Breast epithelium (tissue), 4 donors: ENCODE data around the gene SIL1. TPM values are rescaled to one million over a fixed set of nuclear protein-coding genes. Genes with fewer than 3 reads are reported as not detected.
A peak's percentile ranks its signal among the peaks of the same experiment; 100 is the strongest.
"Not testable (repeated sequence)": the region's sequence is repeated elsewhere in the genome, so short reads cannot be mapped to it uniquely, and the experiment has no call there.

Experiments used
- DNase-seq, 2 donors: peaks; one replicate each; pipeline ENCODE4 v3.0.0-alpha.2; 2019; ENCODE audit warnings: low spot score in 2 of 2
- H3K27ac ChIP-seq, 2 donors: fragments of 200-600 bp; sonication (generic) in 1 of 2; one replicate each; pipeline ENCODE4 v1.5.1; 2016 to 2019; ENCODE audit warnings: mild to moderate bottlenecking in 1 of 2
- H3K27me3 ChIP-seq, 2 donors: fragments of 200-600 bp; sonication (generic) in 1 of 2; one replicate each; pipeline versions ENCODE4 v1.5.1 to v1.6.0; 2017 to 2019; ENCODE audit warnings: control low read depth in 1 of 2, mild to moderate bottlenecking in 1 of 2
- H3K36me3 ChIP-seq: fragments of 200-600 bp; one replicate; pipeline ENCODE4 v1.5.1; 2019
- H3K4me1 ChIP-seq, 2 donors: fragments of 200-600 bp; sonication (generic); one replicate each; pipeline ENCODE4 v1.5.1; 2016 to 2019; ENCODE audit warnings: control low read depth in 1 of 2
- H3K4me3 ChIP-seq, 3 donors: fragments of 200-600 bp; sonication (generic); 1 replicate in 2 of 3; 2 replicates in 1 of 3; pipeline ENCODE4 v1.5.1; 2016 to 2019; ENCODE audit warnings: mild to moderate bottlenecking in 3 of 3, moderate library complexity in 2 of 3
- H3K9me3 ChIP-seq, 2 donors: fragments of 200-600 bp; sonication (generic) in 1 of 2; one replicate each; pipeline ENCODE4 v1.5.1; 2016 to 2019; ENCODE audit warnings: control low read depth in 1 of 2
- POLR2A ChIP-seq: fragments of 450-650 bp; IDR thresholded peaks from one replicate; pipeline ENCODE4 v1.6.1; 2016; ENCODE audit warnings: antibody characterized with exemption, mild to moderate bottlenecking, moderate library complexity
- POLR2AphosphoS5 ChIP-seq, 3 donors: sonication (generic); formaldehyde crosslinking; IDR thresholded peaks; one replicate each; pipeline ENCODE4 v1.6.1; 2017; ENCODE audit warnings: antibody characterized with exemption in 3 of 3
- intact Hi-C: fragments of 100-400 bp; cut with DNase I; formaldehyde crosslinking; loops from one replicate; pipeline ENCODE4 v1.15.1; 2023; ENCODE audit warnings: low total_unique reads
- total RNA-seq, 3 donors: library from RNA; depleted of rRNA; stranded (reverse); fragments of >200 nt; gene quantifications; one replicate each; pipeline ENCODE4 v1.1.0, GENCODE V29; 2016
- TF ChIP-seq, protein P1 (sequence below), 3 donors: fragments of 450-650 bp; IDR thresholded peaks; one replicate each; pipeline ENCODE4 v1.5.1; 2016 to 2017; ENCODE audit warnings: antibody characterized with exemption in 3 of 3, mild to moderate bottlenecking in 3 of 3, moderate library complexity in 3 of 3

The SIL1 gene
- total RNA-seq, 3 donors from 2014 or later, result 29.9 to 63.9 (median 48.2) TPM

DNA sequence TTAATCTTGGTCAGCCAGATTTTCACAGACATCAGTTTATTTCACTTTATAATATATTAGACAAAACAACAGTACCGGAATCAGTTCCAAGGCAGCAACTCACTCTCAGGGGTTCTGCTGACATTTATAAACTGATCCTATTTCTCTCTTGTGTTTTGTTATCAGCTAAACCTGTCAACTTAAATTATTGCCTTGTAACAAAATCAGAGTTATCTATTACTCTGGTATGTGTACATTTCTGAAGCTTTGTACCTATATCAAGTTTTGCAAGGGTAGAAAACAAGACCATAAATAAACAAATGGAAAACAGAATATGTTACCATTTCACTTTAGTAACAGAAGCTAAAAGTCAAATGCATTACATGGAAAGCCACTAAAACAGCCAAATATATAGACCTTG, 122.1 kb downstream of the SIL1 start:
- no peak for TF ChIP-seq POLR2A
- TF ChIP-seq, protein P1, sequence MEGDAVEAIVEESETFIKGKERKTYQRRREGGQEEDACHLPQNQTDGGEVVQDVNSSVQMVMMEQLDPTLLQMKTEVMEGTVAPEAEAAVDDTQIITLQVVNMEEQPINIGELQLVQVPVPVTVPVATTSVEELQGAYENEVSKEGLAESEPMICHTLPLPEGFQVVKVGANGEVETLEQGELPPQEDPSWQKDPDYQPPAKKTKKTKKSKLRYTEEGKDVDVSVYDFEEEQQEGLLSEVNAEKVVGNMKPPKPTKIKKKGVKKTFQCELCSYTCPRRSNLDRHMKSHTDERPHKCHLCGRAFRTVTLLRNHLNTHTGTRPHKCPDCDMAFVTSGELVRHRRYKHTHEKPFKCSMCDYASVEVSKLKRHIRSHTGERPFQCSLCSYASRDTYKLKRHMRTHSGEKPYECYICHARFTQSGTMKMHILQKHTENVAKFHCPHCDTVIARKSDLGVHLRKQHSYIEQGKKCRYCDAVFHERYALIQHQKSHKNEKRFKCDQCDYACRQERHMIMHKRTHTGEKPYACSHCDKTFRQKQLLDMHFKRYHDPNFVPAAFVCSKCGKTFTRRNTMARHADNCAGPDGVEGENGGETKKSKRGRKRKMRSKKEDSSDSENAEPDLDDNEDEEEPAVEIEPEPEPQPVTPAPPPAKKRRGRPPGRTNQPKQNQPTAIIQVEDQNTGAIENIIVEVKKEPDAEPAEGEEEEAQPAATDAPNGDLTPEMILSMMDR (IDR thresholded peaks at IDR 0.05), result no peak
- TF ChIP-seq POLR2AphosphoS5 (IDR thresholded peaks at IDR 0.05), result no peak
- Histone ChIP-seq H3K27me3 (no peaks in the 10 kb centered on the region), H3K9me3 (no peaks in the 10 kb centered on the region), H3K36me3 (no peaks in the 10 kb centered on the region), H3K4me3 (no peak overlapping the region), H3K4me1 (no peaks in the 10 kb centered on the region), H3K27ac (peak overlapping the region in 1 of 2 donors; percentile 40)
- intact Hi-C loops, result no loop called here
- no peak for DNase-seq

DNA sequence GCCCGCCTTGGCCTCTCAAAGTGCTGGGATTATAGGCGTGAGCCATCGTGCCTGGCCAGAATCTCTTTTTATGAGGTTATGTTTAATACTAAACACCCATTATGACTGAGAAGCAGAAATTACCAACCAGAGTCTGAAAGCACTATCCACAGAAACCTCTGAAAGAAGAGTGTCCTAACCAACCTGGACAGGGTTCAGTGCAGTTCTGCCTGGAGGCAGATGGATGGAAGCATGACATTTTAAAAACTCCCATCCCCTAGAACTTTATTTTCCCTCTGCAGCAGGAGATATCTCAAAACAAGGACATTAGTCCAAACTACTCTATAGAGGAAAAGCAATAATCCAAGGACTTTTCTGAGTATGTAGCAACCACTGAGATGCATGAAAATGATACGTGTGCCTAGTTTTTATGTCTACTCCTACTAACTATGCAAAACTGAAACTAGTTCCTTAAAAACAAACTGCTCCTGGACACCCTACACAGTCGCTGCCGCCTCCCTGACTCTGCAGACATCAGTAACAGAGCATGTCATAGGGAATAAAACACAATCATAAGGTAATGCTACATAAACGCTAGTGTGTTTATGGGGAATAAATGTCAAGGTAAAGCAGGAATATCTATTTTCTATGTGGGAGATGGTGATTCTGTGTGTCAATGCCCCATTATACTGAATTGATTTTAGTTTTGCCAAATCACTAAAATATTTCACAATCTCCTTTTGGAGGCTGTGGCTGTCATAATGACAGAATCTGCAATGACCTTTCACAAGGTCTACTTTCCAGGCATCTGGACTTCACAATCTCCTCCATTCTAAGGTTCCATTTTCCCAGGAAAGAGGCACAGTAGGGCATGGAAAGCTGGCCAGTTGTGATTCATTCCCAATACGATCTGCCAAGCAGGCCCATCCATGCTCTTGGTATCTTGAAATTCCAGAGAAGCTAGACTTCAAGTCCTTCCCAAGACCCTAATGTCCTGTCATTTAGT, 122.8 kb downstream of the SIL1 start:
- peak overlapping the region; percentile 1 to 40 for H3K27ac ChIP-seq
- H3K4me1 ChIP-seq, result no peaks in the 10 kb centered on the region
- no peaks in the 10 kb centered on the region for H3K36me3 ChIP-seq
- no peak for TF ChIP-seq POLR2AphosphoS5 (IDR thresholded peaks at IDR 0.05)
- no peak for TF ChIP-seq POLR2A
- TF ChIP-seq, protein P1 (IDR thresholded peaks at IDR 0.05), result no peak
- H3K4me3 ChIP-seq, result peak overlapping the region in 2 of 3 donors; percentile 1 to 9
- no peaks in the 10 kb centered on the region for H3K9me3 ChIP-seq
- no peak for DNase-seq
- intact Hi-C loops, result no loop called here
- no peaks in the 10 kb centered on the region for H3K27me3 ChIP-seq

DNA sequence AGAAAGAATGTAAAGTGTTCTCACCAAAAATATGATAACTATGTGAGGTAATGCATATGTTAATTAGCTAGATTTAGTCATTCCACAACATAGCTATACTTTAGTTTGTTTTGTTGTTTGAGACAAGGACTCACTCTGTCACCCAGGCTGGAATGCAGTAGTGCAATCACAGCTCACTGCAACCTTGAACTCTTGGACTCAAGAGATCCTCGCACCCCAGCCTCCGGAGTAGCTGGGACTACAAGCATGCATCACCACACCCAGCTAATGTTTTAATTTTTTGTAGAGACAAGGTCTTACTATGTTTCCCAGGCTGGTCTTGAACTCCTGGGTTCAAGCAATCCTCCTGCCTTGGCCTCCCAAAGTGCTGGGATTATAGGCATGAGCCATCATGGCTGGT, 124.2 kb downstream of the SIL1 start:
- H3K4me3 ChIP-seq, H3K9me3 ChIP-seq, H3K4me1 ChIP-seq, DNase-seq, H3K27ac ChIP-seq, H3K36me3 ChIP-seq, intact Hi-C loops, H3K27me3 ChIP-seq: not testable (repeated sequence)

DNA sequence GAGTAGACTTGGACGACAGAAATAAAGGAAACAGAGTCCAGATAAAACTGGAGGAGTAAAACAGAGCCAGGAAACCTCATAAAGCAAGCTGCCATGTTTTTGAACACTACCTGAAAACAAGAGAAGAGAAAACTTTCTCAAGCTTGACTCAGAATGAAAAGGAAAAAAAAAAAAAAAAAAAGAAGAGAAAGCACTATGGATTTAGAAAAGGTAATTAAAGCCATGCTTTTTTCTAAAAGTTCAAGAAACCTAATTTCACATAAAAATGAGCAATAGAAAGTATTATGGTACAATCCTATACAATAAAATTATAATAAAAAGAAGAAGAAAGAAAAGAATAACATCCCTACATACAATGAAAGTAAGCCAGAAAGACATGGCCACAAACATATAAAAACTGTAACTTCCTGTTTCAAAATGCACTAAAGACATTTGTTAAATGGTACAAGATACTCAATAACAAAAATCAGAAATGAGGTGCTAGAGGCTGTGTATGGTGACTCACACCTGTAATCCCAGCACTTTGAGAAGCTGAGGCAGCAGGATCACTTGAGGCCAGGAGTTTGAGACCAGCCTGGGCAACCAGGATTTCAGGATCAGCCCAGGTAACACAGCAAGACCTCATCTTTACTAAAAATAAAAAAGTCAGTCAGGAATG, 129.5 kb downstream of the SIL1 start:
- no peaks in the 10 kb centered on the region for H3K27me3 ChIP-seq
- no peak overlapping the region for H3K4me3 ChIP-seq
- intact Hi-C loops, result no loop called here
- peaks cover 0 to 5% of the 10 kb centered on the region in 2 donors for H3K4me1 ChIP-seq
- TF ChIP-seq, protein P1 (IDR thresholded peaks at IDR 0.05), result no peak
- TF ChIP-seq POLR2A (no peak), POLR2AphosphoS5 (IDR thresholded peaks at IDR 0.05) (no peak)
- no peaks in the 10 kb centered on the region for H3K9me3 ChIP-seq
- DNase-seq, result no peak
- no peaks in the 10 kb centered on the region for H3K36me3 ChIP-seq
- H3K27ac ChIP-seq, result no peak overlapping the region

DNA sequence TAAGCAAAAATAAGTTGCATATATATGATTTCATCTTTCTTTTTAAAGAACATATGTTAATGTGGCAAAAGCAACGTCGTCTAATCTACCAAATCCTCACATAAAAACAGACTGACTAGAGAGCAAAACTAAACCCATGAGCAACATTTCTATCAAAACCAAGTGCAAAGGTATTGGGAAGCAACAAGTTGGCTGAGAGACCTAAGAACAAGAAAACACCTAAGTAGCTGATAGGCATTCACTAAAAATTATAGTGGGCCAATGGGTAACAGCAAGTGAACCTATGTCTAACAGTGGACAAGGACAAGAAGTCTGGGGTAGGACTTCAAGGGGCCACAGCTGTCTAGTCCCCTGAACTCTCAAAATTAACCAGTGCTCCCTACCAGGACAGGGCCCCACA, 130.1 kb downstream of the SIL1 start:
- no peak for TF ChIP-seq POLR2AphosphoS5 (IDR thresholded peaks at IDR 0.05)
- TF ChIP-seq, protein P1 (IDR thresholded peaks at IDR 0.05), result no peak
- no peak for TF ChIP-seq POLR2A
- Histone ChIP-seq H3K4me3 (no peak overlapping the region), H3K27ac (no peak overlapping the region), H3K36me3 (no peaks in the 10 kb centered on the region), H3K4me1 (peaks cover 0 to 5% of the 10 kb centered on the region in 2 donors), H3K27me3 (no peaks in the 10 kb centered on the region), H3K9me3 (no peaks in the 10 kb centered on the region)
- intact Hi-C loops, result no loop called here
- DNase-seq, result no peak
